NCI-H774 (cell line): ENCODE measurements around the gene MESP1.
A peak's percentile ranks its signal among the peaks of the same experiment; 100 is the strongest.

Experiments used
- DNase-seq: peaks from one replicate; lab custom pipeline; 2025; lab: John Stamatoyannopoulos, UW

The MESP1 gene

DNA sequence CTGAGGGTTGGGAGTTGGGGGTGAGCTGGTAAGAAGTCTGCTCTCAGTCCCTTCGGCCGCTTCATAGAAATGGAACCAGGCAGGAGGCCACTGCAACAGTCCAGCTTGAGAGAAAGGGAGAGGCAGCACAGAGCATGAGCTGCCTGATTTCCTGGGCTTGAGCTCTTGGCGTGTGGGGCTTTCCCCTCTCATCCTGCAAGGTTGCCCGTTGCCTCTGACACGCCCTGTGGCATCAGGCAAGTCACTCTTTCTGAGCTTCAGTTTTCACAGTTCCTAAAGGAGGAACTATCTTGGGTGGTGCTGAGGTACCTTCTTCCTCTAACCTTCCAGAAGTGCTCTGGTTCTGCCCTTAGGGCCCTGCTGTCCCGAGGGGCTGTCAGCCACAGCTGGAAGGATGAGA is 30.0 kb upstream of the MESP1 start:
- no peak for DNase-seq

DNA sequence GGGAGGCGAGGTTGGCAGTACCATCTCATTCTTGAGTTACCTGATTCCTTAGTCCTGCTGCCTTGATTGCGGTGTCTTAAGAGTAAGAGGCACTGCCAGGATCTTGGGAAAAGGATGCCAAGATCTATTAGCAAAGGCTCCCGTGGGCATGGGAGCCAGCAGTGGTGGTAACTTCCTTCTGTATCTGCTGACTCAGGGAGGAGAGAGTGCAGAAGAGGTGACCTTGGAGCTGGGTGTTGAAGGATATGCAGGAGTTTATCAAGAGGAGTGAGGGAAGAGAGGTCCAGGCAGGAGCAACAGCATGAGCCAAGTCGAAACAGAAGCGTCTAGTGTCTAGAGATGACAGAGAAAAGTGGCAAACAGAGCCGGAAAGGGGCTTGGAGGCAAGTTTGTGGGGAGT is 29.6 kb upstream of the MESP1 start:
- no peak for DNase-seq

DNA sequence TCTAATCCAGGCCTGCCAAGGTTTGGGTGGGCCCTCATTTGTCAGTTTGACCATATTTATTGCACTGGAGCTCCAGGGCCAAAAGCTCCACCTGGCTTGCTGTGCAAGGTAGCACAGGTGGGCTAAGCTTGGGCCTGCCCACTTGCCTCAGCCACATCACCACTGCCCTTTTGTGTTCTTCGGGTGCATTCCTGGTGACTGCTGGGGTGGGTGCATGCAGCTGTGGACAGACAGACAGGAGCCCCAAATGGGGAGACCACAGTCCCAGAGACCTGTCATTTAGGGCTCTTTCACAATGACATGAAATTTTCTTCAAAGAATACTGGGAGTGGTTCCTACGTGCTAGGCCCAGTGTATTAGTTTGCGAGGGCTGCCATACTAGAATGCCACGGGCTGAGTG is 27.8 kb upstream of the MESP1 start:
- DNase-seq = no peak

DNA sequence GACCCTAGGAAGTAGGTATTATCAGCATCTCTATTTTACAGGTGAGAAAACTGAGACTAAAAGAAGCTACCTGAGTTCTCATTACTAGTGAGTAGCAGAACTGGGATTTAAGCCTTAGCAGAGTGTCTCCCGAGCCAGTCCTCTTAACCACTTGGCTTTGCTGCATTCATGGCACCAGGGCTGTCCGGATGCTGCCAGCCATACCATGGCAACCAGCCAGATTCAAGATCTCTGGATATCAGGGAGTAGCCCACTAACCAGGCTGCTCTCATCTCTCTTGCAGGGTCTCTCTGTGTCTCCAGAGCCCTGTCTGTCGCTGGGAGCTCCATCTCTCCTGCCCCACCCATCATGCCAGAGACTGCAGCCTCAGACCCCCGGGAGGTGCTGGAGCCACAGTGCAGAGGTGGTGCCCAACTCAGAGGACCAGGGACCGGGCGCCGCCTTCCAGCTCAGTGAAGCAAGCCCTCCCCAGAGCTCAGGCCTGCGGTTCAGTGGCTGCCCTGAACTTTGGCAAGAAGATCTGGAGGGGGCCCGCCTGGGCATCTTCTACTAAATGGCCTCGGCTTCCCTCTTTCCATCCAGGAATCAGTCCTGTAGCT is 26.8 kb upstream of the MESP1 start:
- no peak for DNase-seq

DNA sequence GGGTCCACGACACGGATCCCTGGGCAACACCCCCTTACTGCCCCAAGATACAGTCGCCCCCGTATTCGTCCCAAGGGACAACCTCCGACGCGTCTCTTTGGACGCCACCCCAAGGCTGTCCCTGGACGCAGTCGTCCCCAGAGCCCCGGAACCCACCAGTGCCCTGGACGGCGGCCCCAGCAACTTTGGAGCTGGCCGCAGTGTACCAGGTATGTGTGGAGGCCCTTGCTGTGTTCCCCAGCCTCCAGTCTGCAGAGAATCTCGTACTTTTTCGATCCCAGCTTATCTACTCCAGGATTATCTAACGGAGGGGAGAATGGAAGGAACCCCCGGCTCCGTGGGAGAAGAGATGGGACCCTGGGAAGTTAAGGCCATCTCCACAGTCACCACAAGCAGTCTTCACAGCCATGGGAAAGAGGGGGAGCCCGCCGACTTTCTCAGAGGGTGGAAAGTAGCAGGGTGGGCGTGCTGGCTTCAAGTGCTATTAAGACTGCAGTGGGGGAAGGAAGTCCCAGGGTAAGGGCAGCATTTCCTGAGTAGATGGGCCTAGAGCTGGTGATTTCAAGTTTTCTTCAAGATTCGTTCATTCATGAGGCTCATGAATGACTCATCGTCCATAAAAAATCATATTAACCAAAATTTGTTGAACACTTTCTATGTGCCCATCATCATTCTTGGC is 26.2 kb upstream of the MESP1 start:
- DNase-seq = no peak

DNA sequence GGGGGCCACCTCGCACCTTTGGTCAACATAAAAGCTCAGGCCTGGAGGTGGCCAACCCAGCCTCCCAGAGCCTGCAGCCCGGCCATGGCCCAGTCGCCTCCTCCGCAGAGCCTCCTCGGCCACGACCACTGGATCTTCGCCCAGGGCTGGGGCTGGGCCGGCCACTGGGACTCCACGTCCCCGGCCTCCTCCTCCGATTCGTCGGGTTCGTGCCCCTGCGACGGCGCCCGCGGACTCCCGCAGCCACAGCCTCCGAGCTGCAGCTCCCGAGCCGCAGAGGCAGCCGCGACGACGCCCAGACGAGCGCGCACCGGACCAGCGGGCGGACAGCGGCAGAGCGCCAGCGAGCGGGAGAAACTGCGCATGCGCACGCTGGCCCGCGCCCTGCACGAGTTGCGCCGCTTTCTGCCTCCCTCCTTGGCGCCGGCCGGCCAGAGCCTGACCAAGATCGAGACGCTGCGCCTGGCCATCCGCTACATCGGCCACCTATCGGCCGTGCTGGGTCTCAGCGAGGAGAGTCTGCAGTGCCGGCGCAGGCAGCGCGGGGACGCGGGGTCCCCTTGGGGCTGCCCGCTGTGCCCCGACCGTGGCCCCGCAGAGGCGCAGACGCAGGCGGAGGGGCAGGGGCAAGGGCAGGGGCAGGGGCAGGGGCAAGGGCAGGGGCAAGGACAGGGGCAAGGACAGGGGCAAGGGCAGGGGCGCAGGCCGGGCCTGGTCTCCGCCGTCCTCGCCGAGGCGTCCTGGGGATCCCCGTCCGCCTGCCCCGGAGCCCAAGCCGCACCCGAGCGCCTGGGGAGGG is 25.4 kb upstream of the MESP1 start, which contains the start of gene MESP2:
TSS of gene MESP2 (plus strand) at position 59 of the 799 bp plus-strand sequence. CDS start at position 85, 26 bp downstream.
- peak; percentile 64 for DNase-seq

DNA sequence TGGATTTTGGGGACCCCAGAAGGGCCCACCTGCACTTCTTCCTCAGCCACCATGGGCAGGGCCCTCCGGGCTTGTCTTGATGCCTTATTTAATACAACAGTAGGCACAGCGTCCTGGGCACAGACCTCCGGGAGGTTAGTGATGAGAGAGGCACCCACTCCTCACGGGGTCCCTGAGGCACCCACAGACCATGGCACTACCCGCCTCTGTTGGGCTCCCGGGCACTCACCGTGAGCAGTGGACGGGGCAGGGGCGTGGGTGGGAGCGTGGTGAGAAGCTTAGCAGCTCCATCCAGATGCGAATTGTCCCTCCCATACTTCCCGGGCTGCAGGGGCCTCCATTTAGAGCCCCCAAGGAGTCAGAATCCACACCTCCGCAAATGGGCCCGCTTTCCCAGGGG is 24.8 kb upstream of the MESP1 start:
- no peak for DNase-seq

DNA sequence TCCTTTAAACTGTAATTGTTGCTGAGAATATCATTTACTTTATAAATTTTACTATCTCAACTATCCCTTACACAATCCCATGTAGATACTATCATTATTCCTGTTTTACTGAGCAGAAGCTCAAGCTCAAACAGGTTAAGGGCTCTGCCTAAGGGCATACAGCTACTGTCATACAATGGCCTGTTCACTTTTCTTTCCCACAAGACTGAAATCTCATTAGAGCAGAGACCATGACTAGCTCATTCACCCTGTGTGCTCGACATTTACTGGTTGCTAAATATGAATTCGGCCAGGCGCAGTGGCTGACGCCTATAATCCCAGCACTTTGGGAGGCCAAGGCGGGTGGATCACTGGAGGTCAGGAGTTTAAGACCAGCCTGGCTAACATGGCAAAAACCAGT is 23.4 kb upstream of the MESP1 start:
- DNase-seq = no peak

DNA sequence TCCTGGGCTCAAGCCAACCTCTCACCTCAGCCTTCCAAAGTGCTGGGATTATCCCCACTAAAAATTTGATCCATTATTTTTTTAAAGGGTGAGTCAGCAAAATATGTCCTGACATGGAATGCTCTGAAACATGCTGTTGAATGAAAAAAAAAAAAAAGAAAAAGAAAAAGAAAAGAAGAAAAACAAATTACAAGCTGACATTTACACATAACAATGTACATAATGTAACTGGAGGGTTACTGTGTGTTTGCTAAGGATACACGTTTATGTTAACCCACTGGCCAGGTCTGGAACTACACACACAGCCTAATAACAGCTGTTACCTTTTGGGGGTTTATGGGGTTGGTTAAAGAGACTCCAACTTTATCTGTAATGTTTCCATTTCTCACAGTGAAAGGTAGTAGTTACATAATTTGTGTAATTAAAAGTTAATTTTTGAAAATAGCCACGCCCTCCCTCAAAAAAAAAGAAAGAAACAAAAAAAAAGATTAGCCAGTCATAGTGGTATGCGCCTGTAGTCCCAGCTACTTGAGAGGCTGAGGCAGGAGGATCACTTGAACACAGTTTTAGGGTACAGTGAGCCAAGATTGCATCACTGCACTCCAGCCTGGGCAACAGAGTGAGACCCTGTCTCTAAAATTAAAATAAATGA is 22.0 kb upstream of the MESP1 start:
- DNase-seq = no peak

DNA sequence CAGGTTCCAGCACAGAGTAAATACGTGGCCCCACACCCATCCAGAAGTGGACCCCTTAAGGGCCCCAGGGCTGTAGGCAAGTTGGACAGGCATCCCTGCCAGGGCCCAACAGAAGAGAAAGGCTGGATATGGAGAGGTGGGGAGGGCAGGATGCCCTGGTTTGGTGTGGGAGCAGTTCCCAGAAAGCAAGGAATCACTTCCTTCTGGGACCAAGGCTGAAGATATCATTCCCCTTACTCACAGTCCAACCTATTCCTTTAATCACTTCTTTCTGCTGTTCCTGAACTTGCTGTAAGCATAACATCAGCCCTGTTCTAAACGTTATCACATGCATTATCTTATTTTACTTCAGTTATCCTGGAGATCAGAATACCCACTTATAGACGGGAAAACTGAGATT is 19.0 kb upstream of the MESP1 start:
- DNase-seq = no peak

DNA sequence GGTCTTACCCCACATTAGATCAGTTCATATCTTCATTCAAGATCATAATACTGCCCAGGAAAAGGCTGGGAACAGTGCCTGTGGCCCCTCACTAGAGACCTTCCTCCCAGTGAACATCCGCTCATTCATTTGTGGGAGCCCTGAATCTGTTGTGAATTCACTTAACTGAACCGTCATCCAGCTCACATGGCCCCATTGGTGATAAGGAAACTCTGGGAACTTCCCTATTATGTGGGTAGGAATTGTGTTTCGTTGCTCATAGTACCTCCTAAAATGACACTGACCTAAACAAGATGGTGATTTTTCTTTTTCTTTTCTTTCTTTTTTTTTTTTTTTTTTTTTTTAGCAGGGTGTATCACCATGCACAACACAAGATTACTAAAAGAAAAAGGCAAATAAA is 18.3 kb upstream of the MESP1 start:
- no peak for DNase-seq

DNA sequence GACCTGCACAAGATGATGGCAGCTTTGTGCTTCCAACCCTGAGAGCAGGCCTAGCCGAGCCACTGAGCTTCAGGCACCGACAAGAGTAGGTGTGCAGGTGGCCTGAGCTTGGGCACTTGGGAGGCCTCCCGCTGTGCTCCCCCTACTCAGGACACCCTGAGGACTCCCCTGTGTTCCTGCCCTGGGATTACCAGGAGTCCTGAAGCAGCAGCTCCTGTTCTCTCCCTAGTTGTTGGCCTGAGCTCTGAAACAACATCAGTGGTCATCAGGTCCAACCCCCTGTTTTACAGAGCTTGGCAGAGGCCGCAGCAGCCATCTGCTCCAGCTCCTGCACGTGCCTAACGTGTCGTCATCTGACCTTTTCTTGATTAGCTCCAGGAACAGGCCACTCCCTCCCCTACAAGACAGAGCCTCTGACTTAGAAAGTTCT is 17.0 kb upstream of the MESP1 start:
- DNase-seq = no peak

DNA sequence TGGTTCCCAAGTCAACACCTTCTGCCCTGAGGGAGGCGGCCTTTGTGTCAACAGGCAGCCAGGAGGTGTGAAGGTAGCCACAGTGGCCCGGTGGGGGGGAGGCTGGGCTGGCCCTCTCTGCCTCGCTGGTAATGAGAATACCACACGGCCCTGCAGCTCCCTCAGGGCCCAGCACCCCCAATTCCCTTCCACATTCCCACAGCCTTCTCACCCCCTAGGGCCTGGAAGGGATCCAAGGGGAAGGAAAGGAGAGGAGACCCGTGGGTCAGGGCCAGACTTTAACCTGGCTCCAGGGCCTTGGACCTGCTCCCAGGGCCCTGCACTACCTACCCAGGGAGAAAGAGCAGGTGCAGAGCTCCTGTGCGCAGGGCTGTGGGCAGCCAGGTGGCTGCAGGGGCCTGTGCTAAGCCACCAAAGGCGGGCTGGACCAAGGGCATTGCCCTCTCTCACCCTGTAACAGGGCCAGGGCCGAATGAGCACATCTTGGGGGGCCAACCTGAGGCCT is 16.4 kb upstream of the MESP1 start:
- no peak for DNase-seq

DNA sequence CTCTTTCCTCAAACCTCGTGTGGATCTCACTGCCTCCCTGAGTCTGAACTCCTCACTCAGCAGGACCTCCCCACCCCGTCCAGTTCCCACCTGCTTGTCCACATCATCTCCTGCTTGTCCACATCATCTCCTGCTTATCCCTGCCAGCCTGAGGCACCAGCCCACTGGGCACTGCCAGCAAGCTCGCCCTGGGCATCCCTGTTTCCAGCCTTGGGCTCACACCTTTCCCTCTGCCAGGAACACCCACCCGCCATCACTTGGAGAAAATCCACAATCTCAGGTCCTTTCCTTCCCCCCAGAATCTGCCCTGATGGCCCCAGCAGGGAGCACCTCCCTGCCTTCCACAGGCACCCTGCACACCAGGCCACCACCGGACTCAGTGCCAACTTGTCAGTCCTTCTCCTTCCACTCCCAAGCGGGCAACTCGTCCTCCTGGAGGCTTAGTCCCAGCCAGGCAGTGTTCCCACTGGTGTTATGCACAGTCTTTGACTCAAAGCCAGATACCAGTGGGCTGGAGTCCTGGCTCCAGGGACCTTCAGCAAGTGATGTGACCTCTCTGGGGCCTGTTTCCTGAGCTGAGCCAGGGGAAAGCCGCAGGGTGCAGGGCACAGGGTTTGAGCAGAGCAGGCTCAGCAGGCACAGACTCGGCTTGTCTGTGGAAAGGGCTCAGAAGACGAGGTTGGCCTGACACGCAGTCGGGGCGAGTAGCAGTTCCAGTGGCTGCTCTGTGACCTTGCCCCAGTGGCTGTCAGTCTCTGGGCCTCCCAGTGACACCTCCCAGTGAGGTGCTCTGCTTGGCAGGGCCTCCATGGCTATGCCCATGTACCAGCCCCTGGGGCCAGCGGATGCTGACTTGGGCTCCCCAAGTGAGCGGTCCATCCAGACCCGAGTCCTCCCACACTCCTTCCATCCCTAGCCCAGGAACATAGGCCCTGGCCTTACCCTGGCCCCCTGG is 15.6 kb upstream of the MESP1 start:
- DNase-seq = no peak

DNA sequence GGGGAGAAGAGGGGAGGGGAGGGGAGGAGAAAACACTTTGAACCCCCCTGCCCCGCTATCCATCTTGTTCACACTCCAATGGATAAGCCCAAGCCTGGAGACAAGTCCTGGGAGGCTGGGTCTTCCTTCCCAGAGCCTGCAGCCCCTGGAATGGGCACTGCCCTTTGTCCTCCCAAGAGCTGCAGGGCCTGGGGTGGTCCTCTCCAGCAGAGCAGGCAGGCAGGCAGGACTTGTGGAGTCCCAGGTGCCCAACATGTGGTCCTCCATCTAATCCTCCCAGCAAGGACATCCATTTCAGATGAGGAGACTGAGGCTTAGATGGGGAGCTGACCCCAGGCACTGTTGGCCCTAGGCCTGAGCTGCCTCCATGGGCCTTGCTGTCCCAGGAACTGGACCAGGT is 14.6 kb upstream of the MESP1 start:
- DNase-seq = no peak

DNA sequence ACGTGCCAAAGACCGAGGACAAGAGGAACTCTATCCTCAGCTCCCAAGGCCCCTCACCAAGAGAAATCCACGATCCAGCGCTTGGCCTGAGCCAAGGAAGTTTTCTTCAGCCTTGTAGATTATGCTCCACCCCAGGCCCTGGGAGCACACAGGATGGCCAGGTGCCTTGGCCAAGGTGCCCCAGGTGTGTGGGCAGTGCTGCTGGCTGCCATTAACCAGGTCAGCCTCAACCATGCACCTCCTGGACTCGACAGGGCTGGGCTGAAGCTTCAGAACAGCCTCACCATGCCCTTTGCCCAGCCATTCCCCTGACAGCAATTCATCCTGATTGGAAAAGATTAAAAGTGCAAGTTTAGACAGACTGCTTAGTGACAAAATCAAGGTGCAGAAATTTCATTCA is 10.9 kb upstream of the MESP1 start:
- no peak for DNase-seq

DNA sequence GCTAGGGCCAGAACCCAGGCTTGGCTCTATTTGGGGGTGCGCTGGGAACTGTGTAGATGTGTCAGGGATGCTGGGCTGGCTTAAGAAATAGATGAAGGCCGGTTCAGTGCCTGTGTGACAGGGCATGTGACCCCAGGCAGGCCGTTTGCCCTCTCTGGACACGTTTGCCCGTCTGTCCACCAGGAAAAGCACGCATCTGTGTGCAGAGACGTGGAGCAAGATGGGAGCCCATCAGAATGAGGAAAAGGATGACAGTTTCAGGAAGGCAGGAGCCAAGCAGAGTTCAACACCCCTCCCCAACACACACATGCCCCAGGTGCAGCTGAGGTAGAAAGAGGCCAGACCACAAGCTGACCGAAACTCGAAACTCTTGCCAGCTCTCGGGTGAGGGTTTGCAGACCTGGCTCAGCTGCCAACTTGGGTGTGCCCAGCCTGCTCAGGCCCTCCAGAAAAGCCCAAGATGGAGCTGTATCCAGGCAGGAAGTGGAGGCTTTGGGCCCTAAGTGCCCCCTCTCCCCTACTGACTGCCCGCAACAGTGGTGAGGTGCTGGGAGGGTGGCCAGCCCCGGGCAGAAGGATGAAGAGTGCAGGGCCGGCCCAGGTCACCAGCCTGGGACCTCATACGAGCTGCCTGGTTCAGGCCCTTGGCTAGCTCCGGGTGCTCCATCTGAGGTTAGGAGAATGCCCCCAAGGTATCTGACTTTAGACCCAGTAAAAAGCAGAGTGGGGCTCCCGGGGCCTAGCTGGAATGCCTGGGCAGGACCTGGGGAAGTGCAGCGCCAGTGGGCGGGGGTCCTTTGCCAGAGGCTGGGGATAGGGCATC is 10.2 kb upstream of the MESP1 start:
- no peak for DNase-seq

DNA sequence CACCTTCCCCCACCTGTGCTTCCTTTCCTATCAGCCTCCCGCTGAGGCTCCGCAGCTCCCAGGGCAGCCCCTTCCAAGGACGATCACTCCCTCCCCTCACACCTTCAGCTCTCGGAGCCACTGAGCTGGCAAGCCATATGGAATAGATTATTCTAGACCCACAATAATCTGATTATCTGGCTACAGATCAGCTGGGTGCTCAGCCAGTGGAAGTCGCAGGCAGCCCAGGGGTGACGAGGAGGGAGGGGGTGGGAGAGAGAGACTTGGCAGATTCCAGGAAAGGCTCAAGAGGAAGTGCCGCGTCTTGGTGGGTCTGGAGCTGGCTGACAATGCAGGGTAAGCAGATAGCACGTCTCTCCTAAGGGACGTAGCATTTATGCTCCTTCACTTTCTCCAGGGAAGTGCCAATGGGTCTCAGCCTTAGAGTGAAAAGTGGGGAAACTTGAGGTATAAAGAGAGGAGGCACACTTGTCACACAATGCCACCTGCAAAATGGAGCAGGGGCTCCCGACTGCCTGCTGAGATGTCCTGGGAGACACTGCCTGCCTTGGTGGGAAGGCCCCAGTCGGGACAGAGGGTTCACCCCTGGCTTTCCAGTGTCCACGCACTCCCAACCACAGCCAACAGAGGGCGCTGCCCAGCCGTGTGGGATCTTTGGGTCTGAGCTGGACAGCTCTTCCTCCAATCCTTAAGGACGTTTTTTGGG is 9.4 kb upstream of the MESP1 start:
- peak; percentile 49 for DNase-seq

DNA sequence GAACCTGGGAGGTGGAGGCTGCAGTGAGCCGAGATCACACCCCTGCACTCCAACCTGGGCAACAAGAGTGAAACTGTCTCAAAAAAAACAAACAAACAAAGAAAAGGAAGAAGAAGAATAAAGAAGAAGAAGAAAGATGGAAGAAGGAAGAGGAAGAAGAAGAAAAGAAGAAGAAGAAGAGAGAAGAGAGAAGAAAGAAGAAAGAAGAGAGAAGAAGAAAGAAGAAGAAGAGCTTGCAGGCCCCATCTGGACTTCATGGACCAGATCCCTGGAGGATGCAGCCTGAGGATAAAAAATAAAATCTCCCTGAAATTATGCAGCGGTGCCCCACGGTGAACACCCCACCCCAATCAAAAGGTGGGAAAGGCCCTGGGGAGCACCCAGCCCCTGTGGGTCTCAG is 8.8 kb upstream of the MESP1 start:
- DNase-seq = no peak

DNA sequence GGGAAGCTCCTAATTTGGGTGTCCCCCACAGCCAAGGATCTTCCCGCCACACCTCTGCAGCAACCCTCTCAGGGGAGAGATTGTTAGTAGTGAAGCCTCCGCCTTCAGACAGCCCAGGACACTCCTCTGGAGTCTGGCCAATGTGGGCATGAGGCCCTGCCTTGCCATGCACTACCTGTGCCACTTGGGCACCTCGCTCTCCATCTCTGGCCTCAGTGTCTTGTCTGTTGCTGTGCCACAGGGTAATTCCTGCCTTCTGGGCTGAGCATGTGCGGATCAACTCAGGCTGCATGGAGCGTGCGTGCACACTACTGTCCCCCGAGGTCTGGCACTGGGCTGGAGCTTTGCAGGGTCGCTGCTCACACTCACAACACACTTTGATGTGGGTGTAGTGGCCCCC is 7.9 kb upstream of the MESP1 start:
- DNase-seq = no peak
